ENCODE data around the gene PHACTR1. TPM values are rescaled to one million over a fixed set of nuclear protein-coding genes. Genes with fewer than 3 reads are reported as not detected.

Gene PHACTR1
- polyA plus RNA-seq, 3 donors, result 6.1 to 26.9 (median 7.6) TPM

DNA sequence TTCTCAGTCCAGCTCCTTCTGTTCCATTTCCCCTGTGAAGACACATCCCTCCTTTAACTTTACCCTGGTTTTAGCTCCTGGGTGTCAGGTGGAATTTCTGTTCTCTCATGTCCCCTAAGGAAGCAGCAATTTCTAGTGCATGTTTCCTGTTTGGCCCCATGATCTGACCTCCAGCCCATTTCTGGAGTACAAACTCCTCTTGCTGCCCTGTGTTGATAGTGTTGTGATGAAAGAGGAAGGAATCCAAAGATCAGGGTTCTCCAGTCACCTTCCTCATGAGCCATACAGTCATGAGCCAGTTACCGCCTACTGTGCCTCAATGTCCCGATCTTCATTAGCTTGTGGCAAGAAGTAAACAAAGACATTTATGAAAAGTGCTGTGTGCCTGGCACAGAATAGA lies 97.4 kb downstream of the PHACTR1 start:
- peaks cover 0 to 3% (median 0%) of the 10 kb centered on the region in 7 donors for H3K9me3 Mint-ChIP-seq
- H3K4me1 Mint-ChIP-seq, result peaks cover 16% of the 10 kb centered on the region

DNA sequence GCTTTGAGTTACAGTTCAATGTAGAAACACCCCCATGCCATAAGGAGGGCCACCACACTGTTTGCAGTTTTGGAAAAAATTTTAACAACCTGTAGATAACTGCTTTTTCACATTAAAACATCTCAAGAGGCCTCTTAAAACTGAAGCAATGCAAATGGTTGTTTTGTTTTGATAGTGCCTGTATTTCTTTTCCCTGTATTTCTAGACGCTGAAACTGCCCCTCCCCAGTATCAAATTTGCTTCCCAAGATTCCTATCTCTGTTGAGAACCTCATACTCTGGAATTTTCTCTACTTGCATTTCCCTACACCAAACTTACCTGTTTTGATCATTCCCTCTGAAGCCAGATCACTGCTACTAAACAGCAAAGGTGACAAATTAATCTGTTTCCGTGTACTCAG lies 98.5 kb downstream of the PHACTR1 start:
- peaks cover 0 to 4% of the 10 kb centered on the region in 2 donors for H3K4me1 ChIP-seq (ENCODE audit: control insufficient read depth in 1 of 2, insufficient read depth in 2 of 2, low read length in 2 of 2)
- no peaks in the 10 kb centered on the region for H4K20me1 ChIP-seq (ENCODE audit: insufficient read depth, low read length)
- no peaks in the 10 kb centered on the region for H3K36me3 Mint-ChIP-seq

More for the DNA sequence above, 97.4 kb downstream of the PHACTR1 start:
- H3K4me2 ChIP-seq (replicated peaks; ENCODE audit: extremely low read depth, low read length, poor library complexity, severe bottlenecking), result no peak overlapping the region
- Mint-ChIP-seq H3K27ac (peak overlapping the region in 1 of 7 donors; percentile 43), H3K4me3 (no peak overlapping the region), H3K27me3 (ENCODE audit: low read depth in 3 of 3) (peaks cover 0 to 2% (median 0%) of the 10 kb centered on the region in 3 donors), H3K36me3 (no peaks in the 10 kb centered on the region)
- DNase-seq, result no peak
- no peak overlapping the region for H3K4me3 ChIP-seq (replicated peaks in 1 of 3; ENCODE audit: low read depth in 2 of 3, low read length in 3 of 3)
- H3K27ac ChIP-seq (ENCODE audit: low read depth in 1 of 2, low read length in 2 of 2), result no peak overlapping the region
- no peak overlapping the region for H2AFZ ChIP-seq (ENCODE audit: insufficient read depth, low read depth, low read length, poor library complexity, severe bottlenecking)
- H4K20me1 ChIP-seq (ENCODE audit: insufficient read depth, low read length), result no peaks in the 10 kb centered on the region
- no peaks in the 10 kb centered on the region for H3K36me3 ChIP-seq (replicated peaks in 1 of 2; ENCODE audit: control insufficient read depth in 1 of 2, insufficient read depth in 2 of 2, low read length in 2 of 2)
- H3K4me1 ChIP-seq (ENCODE audit: control insufficient read depth in 1 of 2, insufficient read depth in 2 of 2, low read length in 2 of 2), result peaks cover 0 to 4% of the 10 kb centered on the region in 2 donors
- no CpG with 5 or more reads among the region's 2 CpGs for WGBS (ENCODE audit: insufficient coverage)
- H3K9ac ChIP-seq (ENCODE audit: insufficient read depth, low read length, poor library complexity, severe bottlenecking), result no peak overlapping the region
- H3K79me2 ChIP-seq (ENCODE audit: insufficient read depth, low read length), result no peaks in the 10 kb centered on the region
- H3K9me3 ChIP-seq (replicated peaks in 1 of 2; ENCODE audit: control insufficient read depth in 1 of 2, insufficient read depth in 1 of 2, low read length in 2 of 2), result no peaks in the 10 kb centered on the region
- TF ChIP-seq, protein P1, sequence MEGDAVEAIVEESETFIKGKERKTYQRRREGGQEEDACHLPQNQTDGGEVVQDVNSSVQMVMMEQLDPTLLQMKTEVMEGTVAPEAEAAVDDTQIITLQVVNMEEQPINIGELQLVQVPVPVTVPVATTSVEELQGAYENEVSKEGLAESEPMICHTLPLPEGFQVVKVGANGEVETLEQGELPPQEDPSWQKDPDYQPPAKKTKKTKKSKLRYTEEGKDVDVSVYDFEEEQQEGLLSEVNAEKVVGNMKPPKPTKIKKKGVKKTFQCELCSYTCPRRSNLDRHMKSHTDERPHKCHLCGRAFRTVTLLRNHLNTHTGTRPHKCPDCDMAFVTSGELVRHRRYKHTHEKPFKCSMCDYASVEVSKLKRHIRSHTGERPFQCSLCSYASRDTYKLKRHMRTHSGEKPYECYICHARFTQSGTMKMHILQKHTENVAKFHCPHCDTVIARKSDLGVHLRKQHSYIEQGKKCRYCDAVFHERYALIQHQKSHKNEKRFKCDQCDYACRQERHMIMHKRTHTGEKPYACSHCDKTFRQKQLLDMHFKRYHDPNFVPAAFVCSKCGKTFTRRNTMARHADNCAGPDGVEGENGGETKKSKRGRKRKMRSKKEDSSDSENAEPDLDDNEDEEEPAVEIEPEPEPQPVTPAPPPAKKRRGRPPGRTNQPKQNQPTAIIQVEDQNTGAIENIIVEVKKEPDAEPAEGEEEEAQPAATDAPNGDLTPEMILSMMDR (IDR thresholded peaks at IDR 0.05), result no peak
- intact Hi-C loops (cut with micrococcal nuclease), result no loop called here
- H3K27me3 ChIP-seq (ENCODE audit: control insufficient read depth in 2 of 2, insufficient read depth in 2 of 2, low read length in 2 of 2), result no peaks in the 10 kb centered on the region

More for the DNA sequence above, 98.5 kb downstream of the PHACTR1 start:
- Mint-ChIP-seq H3K9me3 (peaks cover 0 to 3% (median 0%) of the 10 kb centered on the region in 7 donors), H3K27me3 (ENCODE audit: low read depth in 3 of 3) (peaks cover 0 to 2% (median 0%) of the 10 kb centered on the region in 3 donors), H3K4me1 (peaks cover 16% of the 10 kb centered on the region), H3K4me3 (no peak overlapping the region), H3K27ac (no peak overlapping the region)
- no CpG with 5 or more reads among the region's 2 CpGs for WGBS (ENCODE audit: insufficient coverage)
- Histone ChIP-seq H3K4me3 (replicated peaks in 1 of 3; ENCODE audit: low read depth in 2 of 3, low read length in 3 of 3) (no peak overlapping the region), H3K36me3 (replicated peaks in 1 of 2; ENCODE audit: control insufficient read depth in 1 of 2, insufficient read depth in 2 of 2, low read length in 2 of 2) (no peaks in the 10 kb centered on the region), H3K4me2 (replicated peaks; ENCODE audit: extremely low read depth, low read length, poor library complexity, severe bottlenecking) (no peak overlapping the region), H3K9ac (ENCODE audit: insufficient read depth, low read length, poor library complexity, severe bottlenecking) (no peak overlapping the region), H3K27me3 (ENCODE audit: control insufficient read depth in 2 of 2, insufficient read depth in 2 of 2, low read length in 2 of 2) (no peaks in the 10 kb centered on the region), H2AFZ (ENCODE audit: insufficient read depth, low read depth, low read length, poor library complexity, severe bottlenecking) (no peak overlapping the region), H3K27ac (ENCODE audit: low read depth in 1 of 2, low read length in 2 of 2) (no peak overlapping the region), H3K79me2 (ENCODE audit: insufficient read depth, low read length) (no peaks in the 10 kb centered on the region), H3K9me3 (replicated peaks in 1 of 2; ENCODE audit: control insufficient read depth in 1 of 2, insufficient read depth in 1 of 2, low read length in 2 of 2) (no peaks in the 10 kb centered on the region)
- intact Hi-C loops (cut with micrococcal nuclease), result no loop called here
- TF ChIP-seq, protein P1 (IDR thresholded peaks at IDR 0.05), result no peak
- no peak for DNase-seq

All from CD14-positive monocyte (primary cell).